H1 (cell line): ENCODE data around the gene RHEB.

ENCODE experiments used
- CEBPB ChIP-seq: IDR thresholded peaks from 2 replicates; pipeline ENCODE4 v1.6.1; 2012; ENCODE audit warnings: low read depth, low read length
- CTCF ChIP-seq, 3 experiments: IDR thresholded peaks; 1 replicate in 2 of 3; 2 replicates in 1 of 3; pipeline versions ENCODE4 v1.5.1 to v1.6.1; 2011; ENCODE audit warnings: low read length in 3 of 3, mild to moderate bottlenecking in 3 of 3, inconsistent platforms in 2 of 3, low read depth in 1 of 3, moderate library complexity in 1 of 3; ENCODE audit not compliant: insufficient read depth in 1 of 3; ENCODE audit errors: control extremely low read depth in 1 of 3
- GABPA ChIP-seq: IDR thresholded peaks from 2 replicates; pipeline ENCODE4 v1.6.1; 2011; ENCODE audit warnings: mild to moderate bottlenecking, low read length, moderate library complexity, borderline replicate concordance; ENCODE audit not compliant: insufficient read depth
- POLR2A ChIP-seq, 2 experiments: IDR thresholded peaks; 1 replicate in 1 of 2; 2 replicates in 1 of 2; pipeline ENCODE4 v1.6.1; 2011; ENCODE audit warnings: low read depth in 2 of 2, low read length in 2 of 2, mild to moderate bottlenecking in 2 of 2; ENCODE audit errors: control extremely low read depth in 1 of 2
- RNF2 ChIP-seq: fragments of 200-900, 300-1000 bp; sonication (generic); IDR thresholded peaks from 2 replicates; pipeline ENCODE4 v1.7.1; 2016; ENCODE audit warnings: borderline replicate concordance, low read depth, mild to moderate bottlenecking, antibody characterized with exemption, low read length; ENCODE audit not compliant: poor library complexity, severe bottlenecking; ENCODE audit errors: missing control alignments
- TAF1 ChIP-seq: IDR thresholded peaks from 2 replicates; pipeline ENCODE4 v1.6.1; 2011; ENCODE audit warnings: mild to moderate bottlenecking, low read depth, low read length
- TBP ChIP-seq: IDR thresholded peaks from 2 replicates; pipeline ENCODE4 v1.6.1; 2011; ENCODE audit warnings: low read depth, low read length, improper control_type of control experiment

- TF ChIP-seq POLR2A (IDR thresholded peaks at IDR 0.05; ENCODE audit: control extremely low read depth in 1 of 2, low read depth in 2 of 2, low read length in 2 of 2) (no peak), CTCF (IDR thresholded peaks at IDR 0.05; ENCODE audit: control extremely low read depth in 1 of 3, insufficient read depth in 1 of 3, low read depth in 1 of 3, low read length in 3 of 3) (no peak), CEBPB (no peak), TBP (no peak), RNF2 (no peak), TAF1 (no peak), GABPA (no peak)
Measured at GRCh38 chr7:151507806-151508205, 11.9 kb downstream of the RHEB start.
